Stimulated activated CD4-positive, alpha-beta T cell treated with anti-CD3 and anti-CD28 coated beads, TNF-alpha, amount 100 ng/mL, for 24 hours (primary cell): Measurements from ENCODE around the gene TGIF1.
"Not testable (repeated sequence)": the region's sequence is repeated elsewhere in the genome, so short reads cannot be mapped to it uniquely, and the experiment has no call there.

Experiments used
- DNase-seq, 3 experiments: peaks; one replicate each; pipeline ENCODE4 v3.0.0-alpha.2; 2020; ENCODE audit warnings: low read depth in 3 of 3

The TGIF1 gene

GRCh38 chr18:3455907-3456685 lies 6.1 kb downstream of the TGIF1 start:
- DNase-seq: no peak

GRCh38 chr18:3456686-3457069 lies 6.7 kb downstream of the TGIF1 start:
- no peak for DNase-seq

GRCh38 chr18:3457261-3457724 lies 7.3 kb downstream of the TGIF1 start:
- no peak for DNase-seq

- DNase-seq: no peak
Observed at GRCh38 chr18:3458378-3458777, 8.4 kb downstream of the TGIF1 start.

- DNase-seq: no peak
Observed at GRCh38 chr18:3458952-3459853, 9.2 kb downstream of the TGIF1 start.

GRCh38 chr18:3460823-3461398 lies 10.9 kb downstream of the TGIF1 start:
- no peak for DNase-seq

GRCh38 chr18:3461704-3462103 lies 11.7 kb downstream of the TGIF1 start:
- no peak for DNase-seq

GRCh38 chr18:3463051-3463450 lies 13.1 kb downstream of the TGIF1 start:
- DNase-seq: no peak

- no peak for DNase-seq
Observed at GRCh38 chr18:3466045-3466444, 16.1 kb downstream of the TGIF1 start.

GRCh38 chr18:3466872-3467271 lies 16.9 kb downstream of the TGIF1 start:
- DNase-seq: no peak

GRCh38 chr18:3468066-3468705 lies 18.2 kb downstream of the TGIF1 start:
- no peak for DNase-seq

GRCh38 chr18:3468833-3469232 lies 18.9 kb downstream of the TGIF1 start:
- DNase-seq: no peak

GRCh38 chr18:3471141-3471648 lies 21.2 kb downstream of the TGIF1 start:
- no peak for DNase-seq

GRCh38 chr18:3472121-3472520 lies 22.1 kb downstream of the TGIF1 start:
- DNase-seq: not testable (repeated sequence)

GRCh38 chr18:3472681-3473544 lies 22.9 kb downstream of the TGIF1 start:
- DNase-seq: no peak

GRCh38 chr18:3478262-3478978 lies 28.4 kb downstream of the TGIF1 start:
- DNase-seq: no peak

- no peak for DNase-seq
Observed at GRCh38 chr18:3479978-3480509, 30.1 kb downstream of the TGIF1 start.

GRCh38 chr18:3480827-3481573 lies 31.0 kb downstream of the TGIF1 start:
- no peak for DNase-seq

- DNase-seq: no peak
Observed at GRCh38 chr18:3481696-3482210, 31.8 kb downstream of the TGIF1 start.
